Measurements from ENCODE around the gene LRRC45.

The LRRC45 gene

DNA sequence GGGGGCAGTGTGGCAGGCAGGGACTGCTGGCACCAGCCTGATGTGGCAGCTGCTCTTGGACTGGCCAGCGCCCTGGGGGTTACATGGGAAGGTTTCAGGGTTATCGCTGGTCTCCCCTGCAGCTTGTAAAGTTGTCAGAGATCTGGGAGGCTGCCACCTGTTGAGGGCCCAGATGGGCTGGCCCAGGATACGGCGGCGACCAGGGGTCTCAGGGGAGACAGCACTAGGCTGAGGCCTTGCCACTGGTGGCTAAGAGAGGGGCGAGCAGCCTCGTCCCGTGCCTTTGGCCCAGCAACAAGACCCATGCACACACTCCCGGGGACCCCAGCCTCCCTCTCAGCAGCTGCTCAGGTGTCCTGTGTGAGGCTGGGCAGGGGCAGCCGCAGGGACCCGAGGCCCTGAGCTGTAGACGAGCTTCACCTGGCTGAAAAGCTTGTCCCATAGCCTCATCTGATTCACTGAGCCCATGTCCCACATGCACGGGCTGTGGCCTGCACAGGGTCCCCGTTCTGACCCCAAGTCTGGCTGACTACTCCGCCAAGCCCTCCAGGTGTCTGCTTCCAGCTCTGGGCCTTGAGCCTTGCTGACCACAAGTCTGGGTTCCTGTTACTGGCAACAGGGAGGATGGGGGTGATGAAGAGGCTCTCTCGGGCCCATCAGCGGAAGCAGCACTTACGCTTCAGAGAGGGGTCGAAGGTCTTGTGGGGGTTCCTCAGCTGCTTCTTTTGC, 36.3 kb downstream of the LRRC45 start:
- Histone ChIP-seq H3K9ac (ENCODE audit: low read length) (no peak overlapping the region), H3K27ac (ENCODE audit: low read depth, low read length) (no peak overlapping the region), H3K4me1 (ENCODE audit: control insufficient read depth, insufficient read depth, low read length) (no peaks in the 10 kb centered on the region), H3K4me3 (ENCODE audit: low read length) (no peak overlapping the region), H3K27me3 (ENCODE audit: control insufficient read depth, insufficient read depth, low read length) (no peaks in the 10 kb centered on the region), H3K36me3 (ENCODE audit: control insufficient read depth, insufficient read depth, low read length) (peaks cover 44% of the 10 kb centered on the region)

DNA sequence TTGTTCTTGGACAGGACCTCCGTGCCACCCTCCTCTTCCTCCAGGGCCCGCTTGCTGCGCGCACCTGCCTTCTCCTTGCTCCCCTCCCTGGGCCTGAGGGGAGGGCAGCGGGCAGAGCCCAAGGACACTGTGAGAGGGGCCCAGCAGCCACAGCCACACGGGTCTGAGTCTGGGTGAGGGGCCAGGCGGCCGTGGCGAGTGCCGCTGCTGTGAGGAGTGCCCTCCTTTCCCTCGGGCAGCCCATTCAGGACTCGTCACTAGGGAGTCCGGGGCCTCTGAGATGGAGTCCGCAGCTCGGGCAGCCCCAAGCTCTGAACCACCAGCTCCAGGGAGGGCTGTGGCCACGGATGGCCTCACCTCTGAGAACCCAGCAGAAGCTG, 36.9 kb downstream of the LRRC45 start:
- Histone ChIP-seq H3K27ac (ENCODE audit: low read depth, low read length) (no peak overlapping the region), H3K9ac (ENCODE audit: low read length) (no peak overlapping the region), H3K27me3 (ENCODE audit: control insufficient read depth, insufficient read depth, low read length) (no peaks in the 10 kb centered on the region), H3K4me3 (ENCODE audit: low read length) (no peak overlapping the region), H3K36me3 (ENCODE audit: control insufficient read depth, insufficient read depth, low read length) (peaks cover 39% of the 10 kb centered on the region), H3K4me1 (ENCODE audit: control insufficient read depth, insufficient read depth, low read length) (no peaks in the 10 kb centered on the region)

DNA sequence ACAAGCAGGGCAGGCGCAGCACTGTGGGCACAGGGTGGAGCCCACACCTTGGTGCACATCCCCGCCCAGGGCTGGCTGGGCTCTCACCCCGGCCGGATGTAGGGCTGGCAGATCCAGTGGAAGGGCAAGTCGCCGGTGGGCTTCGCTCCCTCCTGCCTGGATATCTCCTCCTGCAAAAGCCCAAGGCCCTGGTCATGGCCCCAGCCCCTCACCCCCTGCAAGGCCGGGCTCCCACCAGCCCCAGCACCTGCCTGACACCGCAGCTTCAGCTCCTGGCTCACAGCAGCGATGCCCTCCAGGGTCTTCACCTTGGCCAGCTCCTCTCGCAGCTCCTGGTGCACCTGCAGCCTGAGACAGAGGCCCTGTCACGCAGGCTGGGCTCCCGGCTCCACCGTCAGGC, 37.5 kb downstream of the LRRC45 start:
- Histone ChIP-seq H3K27ac (ENCODE audit: low read depth, low read length) (no peak overlapping the region), H3K4me3 (ENCODE audit: low read length) (no peak overlapping the region), H3K4me1 (ENCODE audit: control insufficient read depth, insufficient read depth, low read length) (no peaks in the 10 kb centered on the region), H3K9ac (ENCODE audit: low read length) (no peak overlapping the region), H3K27me3 (ENCODE audit: control insufficient read depth, insufficient read depth, low read length) (no peaks in the 10 kb centered on the region), H3K36me3 (ENCODE audit: control insufficient read depth, insufficient read depth, low read length) (peaks cover 34% of the 10 kb centered on the region)

DNA sequence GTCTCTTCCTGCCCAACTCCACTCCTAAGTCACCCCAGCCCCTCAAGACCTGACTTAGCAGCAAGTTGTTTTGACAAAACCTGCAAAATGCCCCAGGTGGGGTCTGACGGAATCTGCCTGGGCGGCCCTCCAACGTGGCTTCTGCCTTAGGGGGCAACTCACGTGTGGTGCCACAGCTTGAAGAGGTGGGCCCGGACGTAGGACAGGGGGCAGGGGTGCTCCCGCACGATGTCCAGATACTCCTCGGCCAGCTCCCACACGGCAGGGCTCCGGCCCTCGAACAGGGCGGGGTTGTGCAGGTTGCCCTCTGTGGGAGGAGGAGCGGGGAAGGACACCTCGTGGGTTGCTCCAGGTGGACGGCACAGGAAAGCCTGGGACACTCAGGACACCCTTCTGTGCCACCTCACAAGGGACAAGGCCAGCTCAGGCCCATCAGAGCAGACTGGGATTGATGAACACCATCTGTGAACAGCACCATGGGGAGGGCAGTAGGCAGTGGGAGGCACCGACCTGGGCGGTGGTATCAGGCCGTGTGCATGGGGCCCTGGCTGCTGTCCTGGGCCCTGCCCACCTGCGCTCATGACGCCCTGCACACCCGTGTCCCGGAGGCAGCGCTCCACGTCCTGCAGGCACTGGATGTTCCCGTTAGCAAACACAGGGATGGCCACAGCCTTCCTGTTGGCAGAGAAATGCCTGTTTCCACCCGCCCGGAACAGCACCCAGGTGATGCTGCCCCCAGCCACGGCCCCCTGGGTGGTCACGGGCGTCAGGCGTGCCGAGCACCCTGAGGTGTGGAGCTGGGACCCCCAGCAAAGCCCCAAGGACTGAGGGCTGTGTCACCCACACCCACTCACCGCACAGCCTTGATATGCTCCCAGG, 38.2 kb downstream of the LRRC45 start:
- no peak overlapping the region for H3K27ac ChIP-seq (ENCODE audit: low read depth, low read length)
- no peak overlapping the region for H3K9ac ChIP-seq (ENCODE audit: low read length)
- peaks cover 34% of the 10 kb centered on the region for H3K36me3 ChIP-seq (ENCODE audit: control insufficient read depth, insufficient read depth, low read length)

DNA sequence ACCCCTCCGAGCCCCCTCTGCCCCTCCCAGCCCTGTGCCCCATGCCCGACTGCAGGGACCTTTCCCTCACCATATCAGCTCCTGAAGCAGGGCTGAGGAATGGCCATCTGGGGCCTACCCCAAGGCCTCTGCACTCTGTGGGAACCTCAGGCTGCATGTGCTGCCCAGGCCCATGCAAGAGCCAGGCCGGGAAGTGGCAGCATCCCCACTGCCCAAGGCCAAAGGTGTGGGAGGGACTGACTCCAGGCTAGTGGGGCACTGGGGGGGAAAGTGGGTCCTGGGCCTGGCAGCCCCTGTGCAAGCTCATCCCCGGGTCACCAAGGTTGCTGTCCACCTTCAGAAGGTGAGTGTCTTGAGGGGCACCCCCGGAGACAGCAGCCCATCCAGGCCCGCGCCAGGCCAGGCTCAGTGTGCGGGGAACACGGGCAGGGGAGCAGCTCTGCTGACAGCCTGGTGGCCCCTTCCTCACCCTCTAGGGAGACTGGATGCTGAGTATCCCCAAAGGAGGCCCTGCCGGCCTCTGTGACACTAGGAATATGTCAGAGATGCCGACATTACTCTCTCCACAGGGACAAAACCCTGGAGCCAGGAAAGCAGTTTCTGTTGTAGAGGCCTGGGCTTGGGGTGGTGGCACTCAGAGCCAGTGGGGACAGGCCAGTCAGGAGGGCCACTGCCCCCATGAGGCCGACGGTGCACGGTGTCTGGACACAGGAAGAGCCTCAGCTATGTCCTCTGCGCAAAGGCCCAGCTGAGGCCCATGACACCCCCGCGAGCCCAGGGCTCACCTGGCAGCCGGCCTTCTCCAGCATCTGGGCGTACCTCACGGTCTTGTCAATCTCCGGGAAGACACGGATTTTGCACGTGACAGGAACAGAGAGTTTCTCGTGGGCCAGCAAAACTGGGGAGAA, 39.2 kb downstream of the LRRC45 start:
- Histone ChIP-seq H3K9ac (ENCODE audit: low read length) (no peak overlapping the region), H3K27me3 (ENCODE audit: control insufficient read depth, insufficient read depth, low read length) (no peaks in the 10 kb centered on the region), H3K4me1 (ENCODE audit: control insufficient read depth, insufficient read depth, low read length) (no peaks in the 10 kb centered on the region), H3K4me3 (ENCODE audit: low read length) (no peak overlapping the region), H3K36me3 (ENCODE audit: control insufficient read depth, insufficient read depth, low read length) (peaks cover 29% of the 10 kb centered on the region), H3K27ac (ENCODE audit: low read depth, low read length) (no peak overlapping the region)

More for the DNA sequence above, 38.2 kb downstream of the LRRC45 start:
- H3K4me1 ChIP-seq (ENCODE audit: control insufficient read depth, insufficient read depth, low read length): no peaks in the 10 kb centered on the region
- H3K27me3 ChIP-seq (ENCODE audit: control insufficient read depth, insufficient read depth, low read length): no peaks in the 10 kb centered on the region
- no peak overlapping the region for H3K4me3 ChIP-seq (ENCODE audit: low read length)

DNA sequence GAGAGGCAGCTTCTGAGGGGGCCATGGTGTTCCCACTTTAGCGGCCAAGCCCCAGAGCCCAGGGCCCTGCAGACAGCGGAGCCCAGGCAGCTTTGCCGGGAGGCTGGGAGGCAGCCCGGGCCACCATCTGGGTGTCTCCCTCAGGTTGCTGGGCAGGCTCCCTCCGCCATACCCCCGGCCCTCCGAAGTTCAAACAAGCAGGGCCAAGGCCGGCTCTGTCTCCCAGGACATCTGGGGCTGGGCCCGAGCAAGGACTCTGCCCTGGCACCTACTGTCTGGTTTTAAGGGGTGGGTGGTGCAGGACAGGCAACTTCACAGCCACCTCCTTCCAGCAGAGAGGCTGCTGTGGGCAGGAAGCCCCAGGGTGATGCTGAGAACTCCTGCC, 39.9 kb downstream of the LRRC45 start:
- no peak overlapping the region for H3K27ac ChIP-seq (ENCODE audit: low read depth, low read length)
- H3K36me3 ChIP-seq (ENCODE audit: control insufficient read depth, insufficient read depth, low read length): peaks cover 23% of the 10 kb centered on the region
- no peaks in the 10 kb centered on the region for H3K4me1 ChIP-seq (ENCODE audit: control insufficient read depth, insufficient read depth, low read length)
- H3K9ac ChIP-seq (ENCODE audit: low read length): no peak overlapping the region
- H3K4me3 ChIP-seq (ENCODE audit: low read length): no peak overlapping the region
- no peaks in the 10 kb centered on the region for H3K27me3 ChIP-seq (ENCODE audit: control insufficient read depth, insufficient read depth, low read length)

DNA sequence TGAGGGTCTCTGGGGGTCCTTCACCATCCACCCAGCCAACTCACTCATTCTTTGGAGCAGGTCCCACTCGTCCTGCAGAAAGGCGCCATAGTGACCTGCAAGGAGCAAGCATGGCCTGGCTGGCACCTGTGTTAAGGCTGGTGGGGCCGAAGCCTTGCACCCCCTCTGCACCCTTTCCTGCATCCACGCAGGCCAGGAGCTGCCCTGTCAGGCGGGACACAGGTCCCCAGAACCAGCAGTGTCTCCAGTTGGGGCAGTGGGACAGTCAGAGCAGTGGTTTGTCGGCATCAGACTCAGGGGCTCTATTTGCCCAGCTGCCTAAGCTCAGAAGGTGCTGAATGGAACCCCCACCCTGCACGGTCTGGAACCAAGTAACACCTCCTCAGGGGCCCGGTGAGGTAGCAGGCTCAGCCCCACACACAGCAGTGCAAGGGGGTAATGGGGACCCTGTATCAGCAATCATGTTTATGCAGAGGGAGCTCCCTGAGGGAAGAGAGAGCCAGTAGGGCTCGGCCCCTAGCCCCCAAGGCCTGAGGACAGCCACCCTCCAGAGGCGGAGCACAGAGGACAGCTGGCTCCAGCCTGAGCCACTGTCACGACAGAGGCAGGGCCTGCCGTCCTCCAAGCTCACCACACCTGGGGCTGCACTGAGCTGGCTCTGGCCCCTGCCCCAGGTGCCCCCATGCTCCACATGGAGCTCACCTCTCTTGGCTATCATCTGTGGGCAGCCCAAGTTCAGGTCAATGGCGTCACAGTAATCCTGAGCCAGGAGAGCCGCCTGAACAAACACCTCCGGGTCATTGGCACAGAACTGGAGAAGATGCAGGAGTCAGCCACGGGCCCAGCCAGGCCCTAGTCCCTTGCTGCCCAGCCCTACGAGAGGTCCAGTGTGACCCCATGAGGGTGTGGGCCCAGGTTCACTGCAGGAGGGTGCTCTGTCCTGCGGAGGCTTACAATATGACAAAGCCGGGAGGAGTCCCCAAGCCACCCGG, 40.6 kb downstream of the LRRC45 start:
- Histone ChIP-seq H3K4me3 (ENCODE audit: low read length) (no peak overlapping the region), H3K4me1 (ENCODE audit: control insufficient read depth, insufficient read depth, low read length) (no peaks in the 10 kb centered on the region), H3K36me3 (ENCODE audit: control insufficient read depth, insufficient read depth, low read length) (peaks cover 18% of the 10 kb centered on the region), H3K9ac (ENCODE audit: low read length) (no peak overlapping the region), H3K27ac (ENCODE audit: low read depth, low read length) (no peak overlapping the region), H3K27me3 (ENCODE audit: control insufficient read depth, insufficient read depth, low read length) (no peaks in the 10 kb centered on the region)

DNA sequence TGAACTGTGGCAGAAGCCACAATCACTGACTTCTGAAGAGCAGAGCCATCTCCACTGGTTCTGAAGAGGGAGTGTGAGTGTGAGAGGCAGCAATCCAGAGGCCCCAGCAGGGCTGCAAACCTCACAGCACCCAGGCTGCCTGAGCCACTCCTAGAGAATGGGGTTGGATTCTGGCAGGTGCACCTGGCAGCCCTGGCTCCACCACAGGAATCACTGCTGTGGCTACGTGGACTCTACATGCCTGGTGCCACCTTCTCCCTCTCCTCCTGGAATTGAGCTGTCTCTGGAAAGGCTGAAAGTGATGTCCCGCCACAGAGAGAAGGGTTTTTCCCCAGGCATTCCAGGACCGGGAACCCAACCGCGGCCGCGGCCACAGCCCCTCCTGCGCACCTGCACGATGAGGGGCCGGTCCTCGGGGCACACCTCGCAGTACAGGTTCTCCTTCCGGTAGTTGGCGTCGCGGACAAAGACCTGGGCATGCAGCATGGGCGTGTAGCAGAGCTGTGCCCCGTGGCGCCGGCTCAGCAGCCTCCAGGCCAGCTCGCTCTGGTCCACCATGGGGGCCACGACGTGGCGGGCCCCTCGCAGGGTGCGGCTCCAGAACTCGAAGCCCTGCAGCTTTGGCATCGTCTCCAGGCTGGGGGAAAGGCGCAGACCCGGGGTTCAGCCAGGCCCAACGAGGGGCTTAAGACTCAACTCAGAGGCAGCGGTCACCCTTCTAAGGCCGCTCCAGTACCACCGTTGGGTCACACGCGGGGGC, 41.5 kb downstream of the LRRC45 start:
- H3K36me3 ChIP-seq (ENCODE audit: control insufficient read depth, insufficient read depth, low read length): peaks cover 18% of the 10 kb centered on the region
- H3K27me3 ChIP-seq (ENCODE audit: control insufficient read depth, insufficient read depth, low read length): no peaks in the 10 kb centered on the region
- peak overlapping the region; percentile 40 for H3K9ac ChIP-seq (ENCODE audit: low read length)

DNA sequence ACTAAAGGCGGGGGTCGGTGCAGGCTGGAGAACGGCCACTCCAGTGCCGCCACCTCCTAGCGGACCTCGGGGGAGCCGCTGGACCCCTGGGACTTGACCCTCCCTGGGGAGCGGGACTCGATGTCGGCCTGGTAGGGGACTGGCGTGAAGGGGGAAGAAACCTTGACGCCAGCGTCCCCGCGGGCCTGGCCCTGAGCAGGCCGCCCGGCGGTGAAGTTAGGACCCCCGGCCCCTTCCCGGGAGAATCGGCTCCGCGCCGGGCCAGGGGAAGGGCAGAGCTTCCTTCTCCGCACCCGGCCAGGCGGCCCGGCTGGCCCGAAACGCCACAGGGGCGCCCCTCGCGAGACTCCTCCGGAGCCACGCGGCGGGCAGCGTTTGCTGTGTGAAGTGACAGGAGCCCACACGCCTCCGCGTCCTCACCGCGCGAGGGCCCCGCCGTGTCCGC, 42.1 kb downstream of the LRRC45 start:
- Histone ChIP-seq H3K4me3 (ENCODE audit: low read length) (peak overlapping the region; percentile 78), H3K27me3 (ENCODE audit: control insufficient read depth, insufficient read depth, low read length) (no peaks in the 10 kb centered on the region), H3K4me1 (ENCODE audit: control insufficient read depth, insufficient read depth, low read length) (no peaks in the 10 kb centered on the region), H3K9ac (ENCODE audit: low read length) (peak overlapping the region; percentile 40), H3K36me3 (ENCODE audit: control insufficient read depth, insufficient read depth, low read length) (peaks cover 18% of the 10 kb centered on the region), H3K27ac (ENCODE audit: low read depth, low read length) (peak overlapping the region; percentile 68)

More for the DNA sequence above, 41.5 kb downstream of the LRRC45 start:
- Histone ChIP-seq H3K4me3 (ENCODE audit: low read length) (peak overlapping the region; percentile 78), H3K27ac (ENCODE audit: low read depth, low read length) (peak overlapping the region; percentile 68), H3K4me1 (ENCODE audit: control insufficient read depth, insufficient read depth, low read length) (no peaks in the 10 kb centered on the region)

DNA sequence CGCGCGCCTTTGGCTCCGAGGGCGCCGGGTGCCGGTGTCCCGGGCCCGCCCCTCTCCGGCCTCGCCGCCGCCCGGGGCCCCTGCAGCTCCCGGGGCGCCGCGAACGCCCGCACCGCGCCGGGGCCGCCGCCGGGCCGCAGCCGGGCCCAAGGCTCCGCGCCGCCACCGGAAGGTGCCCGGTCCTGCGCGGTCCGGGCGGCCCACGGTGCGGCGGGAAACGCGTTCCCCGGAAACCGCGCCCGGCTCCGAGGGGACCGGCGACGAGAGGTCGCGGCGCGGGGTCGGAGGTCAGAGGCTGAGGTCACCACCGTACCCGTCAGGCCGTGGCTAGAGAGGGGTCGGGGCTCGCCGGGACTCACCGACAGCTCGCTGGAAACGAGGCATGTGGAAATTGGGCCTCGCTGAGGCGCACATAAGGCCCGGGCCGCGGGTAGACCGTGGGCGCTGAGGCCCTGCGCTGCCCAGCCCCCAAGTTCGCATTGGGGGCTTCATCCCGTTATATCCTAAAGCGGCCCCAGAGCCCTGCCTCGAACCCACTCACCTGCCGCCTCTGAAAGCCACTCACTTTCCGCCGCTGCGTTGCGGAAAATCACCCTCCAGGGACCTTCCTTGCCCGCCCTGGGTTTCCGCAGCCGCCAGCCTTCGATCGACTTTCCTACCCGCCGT, 42.7 kb downstream of the LRRC45 start, which contains the start of gene DUS1L:
Gene DUS1L (minus strand): TSS at position 167 of the 666 bp plus-strand sequence. CDS start 745 bp downstream, outside the sequence.
- Histone ChIP-seq H3K4me1 (ENCODE audit: control insufficient read depth, insufficient read depth, low read length) (no peaks in the 10 kb centered on the region), H3K9ac (ENCODE audit: low read length) (peak within 1 kb of the TSS; percentile 80), H3K27me3 (ENCODE audit: control insufficient read depth, insufficient read depth, low read length) (no peaks in the 10 kb centered on the region), H3K4me3 (ENCODE audit: low read length) (peak within 1 kb of the TSS; percentile 88), H3K27ac (ENCODE audit: low read depth, low read length) (peak within 1 kb of the TSS; percentile 92), H3K36me3 (ENCODE audit: control insufficient read depth, insufficient read depth, low read length) (peaks cover 16% of the 10 kb centered on the region)
